Epithelial cell of esophagus (primary cell): ENCODE data around the gene CDH16.

Experiments used
- DNase-seq: peaks from one replicate; pipeline ENCODE4 v3.0.0; 2010; ENCODE audit warnings: low read depth
- H3K4me3 ChIP-seq: 2 replicates; pipeline ENCODE4 v1.5.1; 2011; ENCODE audit warnings: mild to moderate bottlenecking, low read length, control low read depth
- CTCF ChIP-seq: IDR thresholded peaks from 2 replicates; pipeline ENCODE4 v1.5.1; 2011; ENCODE audit warnings: low read depth, mild to moderate bottlenecking, low read length, control low read depth, inconsistent platforms; ENCODE audit not compliant: insufficient read depth; ENCODE audit errors: missing control alignments

The CDH16 gene

GRCh38 chr16:66950437-66950836 is 31.8 kb upstream of the CDH16 start:
- H3K4me3 ChIP-seq, result peak overlapping the region; percentile 4
- DNase-seq, result no peak
- TF ChIP-seq CTCF, result no peak

- peak overlapping the region; percentile 63 for H3K4me3 ChIP-seq
- no peak for TF ChIP-seq CTCF
- no peak for DNase-seq
Observed at GRCh38 chr16:66949472-66949871, 30.8 kb upstream of the CDH16 start.

GRCh38 chr16:66948837-66949225 is 30.1 kb upstream of the CDH16 start:
- no peak for DNase-seq
- TF ChIP-seq CTCF, result no peak
- peak overlapping the region; percentile 63 for H3K4me3 ChIP-seq

GRCh38 chr16:66948134-66948836 is 29.6 kb upstream of the CDH16 start:
- DNase-seq, result peak; percentile 73
- no peak for TF ChIP-seq CTCF
- H3K4me3 ChIP-seq, result peak overlapping the region; percentile 63

GRCh38 chr16:66947302-66948065 is 28.8 kb upstream of the CDH16 start:
- TF ChIP-seq CTCF, result peak; percentile 89
- peak overlapping the region; percentile 63 for H3K4me3 ChIP-seq
- peak; percentile 90 for DNase-seq

- DNase-seq, result no peak
- no peak overlapping the region for H3K4me3 ChIP-seq
- no peak for TF ChIP-seq CTCF
Observed at GRCh38 chr16:66946974-66947301, 28.3 kb upstream of the CDH16 start.
